Measurements from ENCODE around the gene TNK2.
"Not testable (repeated sequence)": the region's sequence is repeated elsewhere in the genome, so short reads cannot be mapped to it uniquely, and the experiment has no call there.

TNK2 gene

DNA sequence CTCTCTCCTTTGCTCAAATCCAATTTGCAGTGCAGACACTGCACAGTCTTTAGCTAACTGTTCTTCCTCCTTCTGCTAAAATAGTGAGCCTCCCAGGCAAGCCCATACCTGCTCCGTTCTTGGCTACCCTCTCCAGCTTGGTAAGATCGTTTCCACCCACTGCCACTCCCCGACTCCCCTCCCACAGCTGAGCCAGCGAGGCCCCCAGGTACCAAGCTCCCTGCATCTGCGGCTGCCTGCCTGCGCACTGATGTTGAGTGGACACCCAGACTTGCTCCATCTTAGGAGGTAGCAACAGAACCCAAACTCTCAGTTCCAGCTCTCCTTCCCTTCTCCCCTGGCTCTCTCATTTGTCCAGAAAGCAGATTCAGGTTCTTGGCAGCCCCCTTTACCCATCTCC, 7.9 kb upstream of the TNK2 start:
- no peak for FAIRE-seq

DNA sequence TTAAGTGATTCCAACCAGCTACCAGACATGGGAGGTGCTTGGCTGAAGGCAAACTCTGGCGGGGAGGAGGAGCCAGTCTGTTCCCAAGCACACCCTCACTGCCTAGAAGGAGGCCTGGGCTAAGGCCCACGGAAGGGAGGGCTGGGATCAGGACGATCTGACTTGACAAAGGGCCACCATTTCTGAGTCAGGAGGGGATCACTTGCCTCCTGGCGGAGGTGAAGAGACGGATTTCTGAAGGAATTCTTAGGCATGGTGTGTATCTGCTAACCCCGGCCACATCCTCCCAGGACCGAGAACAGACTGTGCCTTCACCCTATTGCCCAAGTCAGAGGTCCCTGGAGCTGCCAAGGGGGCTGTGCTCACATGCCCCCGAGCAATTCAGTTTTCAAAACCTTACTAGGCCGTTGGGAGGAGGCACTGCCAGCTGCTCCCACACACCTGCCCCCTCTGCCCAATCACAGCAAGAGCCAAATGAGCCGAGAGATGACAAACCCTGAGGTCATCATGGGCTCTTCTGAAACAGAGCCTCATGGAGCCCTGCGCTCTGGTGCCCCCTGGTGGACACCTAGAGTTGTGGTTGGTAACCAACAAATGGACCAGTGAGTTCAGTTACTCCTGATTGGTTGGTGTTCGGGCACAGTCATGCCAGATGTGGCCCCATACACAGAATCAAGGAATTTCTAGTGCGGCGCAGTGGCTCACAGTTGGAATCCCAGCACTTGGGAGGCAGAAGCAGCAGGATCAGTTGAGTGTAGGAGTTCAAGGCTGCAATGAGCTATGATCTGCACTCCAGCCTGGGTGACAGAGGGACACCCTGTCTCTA, 6.5 kb upstream of the TNK2 start:
- FAIRE-seq = peak; percentile 91

DNA sequence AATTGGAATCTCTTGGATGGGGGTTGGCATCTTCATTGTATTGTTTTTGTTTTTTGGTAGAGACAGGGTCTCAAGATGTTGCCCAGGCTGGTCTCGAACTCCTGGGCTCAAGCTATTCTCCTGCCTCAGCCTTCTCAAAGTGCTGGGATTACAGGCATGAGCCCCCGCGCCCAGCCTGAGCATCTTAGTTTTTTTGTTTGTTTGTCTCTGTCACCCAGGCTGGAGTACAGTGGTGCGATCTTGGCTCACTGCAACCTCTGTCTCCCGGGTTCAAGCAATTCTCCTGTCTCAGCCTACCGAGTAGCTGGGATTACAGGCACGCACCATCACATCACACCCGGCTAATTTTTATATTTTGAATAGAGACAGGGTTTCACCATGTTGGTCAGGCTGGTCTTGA, 5.8 kb upstream of the TNK2 start:
- not testable (repeated sequence) for FAIRE-seq

DNA sequence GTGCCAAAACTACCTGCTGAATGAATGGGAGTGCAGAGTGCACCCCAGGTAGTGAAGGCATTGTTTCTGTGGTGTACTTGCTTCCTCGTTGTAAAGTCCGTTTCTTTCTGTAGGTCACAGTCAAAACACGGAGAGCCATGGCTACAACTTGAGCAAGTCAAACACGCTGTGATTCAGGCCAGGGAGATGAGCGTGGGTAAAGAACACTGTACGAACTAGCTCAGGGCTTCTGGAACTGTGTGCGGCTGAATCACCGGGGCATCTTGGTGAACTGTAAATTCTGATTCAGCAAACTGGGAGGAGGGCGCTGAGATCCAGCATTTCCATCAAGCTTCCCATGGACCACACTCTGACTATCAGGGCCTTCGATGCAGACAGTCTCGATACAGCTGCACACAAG, 5.0 kb upstream of the TNK2 start:
- no peak for FAIRE-seq

DNA sequence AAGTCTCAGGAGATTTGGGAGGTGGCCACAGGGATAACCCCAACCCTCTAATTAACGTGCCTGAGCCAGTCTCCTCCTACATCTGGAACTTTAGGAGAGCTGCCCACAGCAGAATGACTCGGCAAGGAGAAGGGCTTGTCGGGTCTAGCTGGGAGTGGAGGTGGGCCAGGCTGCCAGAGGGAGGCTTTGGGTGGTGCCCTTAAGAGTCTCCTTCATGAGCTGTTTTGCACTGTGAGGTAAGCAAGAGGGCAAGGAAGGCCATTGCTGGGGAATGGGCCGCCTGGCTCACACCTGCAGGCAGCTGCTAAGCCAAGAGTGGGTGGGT, 3.6 kb upstream of the TNK2 start:
- no peak for FAIRE-seq

DNA sequence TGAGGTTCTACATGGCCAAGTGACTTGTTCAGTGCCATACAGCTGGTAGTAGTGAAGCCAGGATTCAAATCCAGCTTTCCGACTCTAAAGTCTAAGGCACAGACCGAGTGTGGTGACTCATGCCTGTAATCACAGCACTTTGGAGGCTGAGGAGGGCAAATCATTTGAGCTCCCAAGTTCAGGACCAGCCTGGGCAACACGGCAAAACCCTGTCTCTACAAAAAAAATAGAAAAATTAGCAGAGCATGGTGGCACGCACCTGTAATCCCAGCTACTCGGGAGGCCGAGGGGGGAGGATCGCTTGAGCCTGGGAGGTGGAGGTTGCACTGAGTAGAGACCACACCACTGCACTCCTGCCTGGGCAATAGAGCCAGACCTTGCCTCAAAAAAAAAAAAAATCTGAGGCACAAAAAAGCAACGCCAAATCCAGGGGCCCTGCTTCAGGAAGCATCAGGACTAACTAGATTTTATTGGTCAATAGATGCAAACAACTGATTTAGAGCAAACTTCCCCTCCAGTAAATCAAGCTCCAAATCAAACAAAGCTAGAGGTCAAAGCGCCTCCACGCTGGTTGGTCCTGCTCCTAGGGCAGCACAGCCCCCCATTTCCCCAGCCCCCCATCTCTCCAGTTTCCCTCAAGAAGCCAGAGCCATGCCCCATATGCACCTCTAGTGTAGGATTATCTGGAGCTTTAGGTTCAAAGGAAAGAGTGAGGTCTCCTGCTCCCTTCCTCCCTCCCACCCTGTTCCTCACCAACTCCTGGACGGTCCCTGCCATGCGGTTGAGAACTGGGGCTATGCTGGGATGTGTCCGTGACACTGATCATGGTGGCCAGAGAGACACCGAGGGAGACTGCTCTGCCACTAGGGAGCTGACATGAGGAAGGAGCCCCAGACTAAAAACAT, 2.9 kb upstream of the TNK2 start:
- no peak for FAIRE-seq

DNA sequence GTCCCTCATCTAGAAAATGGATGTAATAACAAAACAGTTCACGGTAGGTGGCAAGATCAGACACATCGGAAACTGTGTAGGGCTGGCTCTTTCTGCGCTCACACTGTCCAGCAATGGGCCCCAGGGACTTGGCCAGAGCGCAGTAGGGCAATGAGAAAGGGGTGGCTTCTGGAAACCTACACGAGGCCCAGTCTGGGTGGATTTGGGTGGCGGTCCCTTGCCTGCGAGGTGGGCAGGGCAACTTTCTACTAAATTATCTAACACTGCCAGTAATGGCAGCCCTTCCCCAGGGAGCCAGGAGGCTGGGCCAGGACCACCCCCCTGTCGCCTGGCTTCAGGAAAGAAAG, 2.1 kb upstream of the TNK2 start:
- no peak for FAIRE-seq

DNA sequence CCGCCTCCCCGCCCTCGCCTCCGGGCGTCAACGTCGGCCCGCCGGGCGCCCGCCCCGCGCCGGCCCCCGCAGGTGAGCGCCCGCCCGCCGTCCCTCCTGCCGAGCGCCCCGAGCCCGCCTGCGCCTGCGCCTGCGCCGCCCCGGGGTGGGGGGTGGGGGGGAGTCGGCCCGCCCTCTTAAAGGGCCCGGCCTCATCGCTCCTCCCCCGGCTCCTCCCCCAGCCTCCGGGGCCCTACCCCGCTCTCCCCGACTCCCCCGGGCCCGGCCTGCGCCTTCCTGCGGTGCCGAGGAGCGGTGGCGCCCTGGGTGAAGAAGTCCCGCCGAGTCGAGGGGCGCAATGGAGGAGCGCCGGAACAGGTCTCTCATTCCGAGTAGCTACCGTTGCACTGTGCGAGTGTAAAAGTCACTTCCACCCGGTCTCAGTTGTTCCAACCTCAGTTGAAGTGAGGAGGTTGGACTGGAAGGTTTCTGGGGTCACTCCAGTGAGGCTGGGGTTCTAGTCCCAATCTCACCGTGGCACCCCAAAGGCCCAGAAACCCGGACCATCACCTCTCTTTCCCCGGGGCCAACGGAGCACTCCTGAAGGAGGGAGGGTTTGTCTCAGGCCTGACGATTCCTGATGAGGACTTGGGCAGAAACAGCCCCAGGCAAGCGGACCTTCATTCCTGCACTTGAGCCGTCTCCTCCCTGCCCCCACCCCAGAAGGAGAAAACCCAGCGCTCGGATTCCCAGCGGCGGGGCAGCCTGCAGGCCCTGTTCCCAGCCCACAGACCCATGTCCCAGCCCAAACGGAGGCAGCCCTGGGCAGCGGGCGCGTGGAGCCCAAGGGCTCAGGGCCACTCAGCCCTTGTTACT, 1.5 kb upstream of the TNK2 start:
- FAIRE-seq = no peak

DNA sequence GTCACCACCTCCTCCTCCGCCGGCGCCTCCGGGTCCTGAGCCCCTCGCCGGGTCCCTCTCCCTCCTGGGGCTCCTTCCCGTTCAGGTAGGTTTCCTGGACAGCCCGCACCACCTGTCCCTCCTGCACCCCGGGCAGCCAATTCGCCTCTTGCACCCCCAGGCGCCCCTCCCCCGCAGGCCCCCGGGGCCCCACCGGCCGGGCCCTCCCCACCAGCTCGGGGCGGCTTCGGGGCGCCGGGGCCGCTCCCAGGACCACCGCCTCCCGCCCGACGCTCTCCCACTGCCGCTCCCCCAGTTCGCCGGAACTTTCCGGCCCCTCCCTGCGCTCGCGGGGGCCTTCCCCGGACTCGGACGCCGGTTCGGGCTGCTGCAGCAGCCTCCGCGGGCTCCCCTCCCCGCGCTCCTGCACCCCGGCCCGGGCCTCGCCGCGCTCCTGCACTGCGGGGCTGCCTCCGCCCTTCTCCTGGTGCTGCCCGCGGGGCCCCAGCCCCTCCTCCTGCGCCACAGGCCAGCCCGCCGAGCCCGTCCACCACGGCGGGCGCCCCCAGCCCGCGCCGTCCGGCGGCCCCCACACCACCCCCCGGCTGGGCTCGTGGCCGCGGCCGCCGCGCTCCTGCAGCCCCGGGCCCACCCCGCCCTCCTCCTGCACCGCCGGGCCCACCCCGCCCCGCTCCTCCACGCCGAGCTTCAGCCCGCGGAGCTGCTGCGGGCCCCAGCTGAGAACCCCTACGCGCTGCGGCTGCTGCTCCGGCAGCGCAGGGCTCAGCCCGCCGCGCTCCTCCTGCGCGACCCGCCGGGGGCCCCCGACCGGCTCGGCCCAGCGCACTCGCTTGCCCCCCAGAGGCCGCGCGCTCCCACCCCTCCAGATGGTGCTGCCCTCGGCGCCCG, 587 bp upstream of the TNK2 start:
- FAIRE-seq = no peak

DNA sequence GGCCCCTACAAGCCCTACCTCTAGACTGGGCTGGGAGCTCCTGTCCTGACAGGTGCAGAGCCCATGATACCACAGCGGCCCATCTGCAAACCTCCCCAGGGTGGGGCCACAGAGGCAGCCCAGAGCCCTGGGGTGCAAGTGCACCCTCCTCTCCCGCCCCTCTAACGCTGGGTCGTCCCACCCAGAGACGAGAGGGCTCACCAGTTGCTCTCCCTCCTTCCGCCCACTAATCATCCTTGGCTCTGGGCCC, 742 bp downstream of the TNK2 start:
- FAIRE-seq = no peak

DNA sequence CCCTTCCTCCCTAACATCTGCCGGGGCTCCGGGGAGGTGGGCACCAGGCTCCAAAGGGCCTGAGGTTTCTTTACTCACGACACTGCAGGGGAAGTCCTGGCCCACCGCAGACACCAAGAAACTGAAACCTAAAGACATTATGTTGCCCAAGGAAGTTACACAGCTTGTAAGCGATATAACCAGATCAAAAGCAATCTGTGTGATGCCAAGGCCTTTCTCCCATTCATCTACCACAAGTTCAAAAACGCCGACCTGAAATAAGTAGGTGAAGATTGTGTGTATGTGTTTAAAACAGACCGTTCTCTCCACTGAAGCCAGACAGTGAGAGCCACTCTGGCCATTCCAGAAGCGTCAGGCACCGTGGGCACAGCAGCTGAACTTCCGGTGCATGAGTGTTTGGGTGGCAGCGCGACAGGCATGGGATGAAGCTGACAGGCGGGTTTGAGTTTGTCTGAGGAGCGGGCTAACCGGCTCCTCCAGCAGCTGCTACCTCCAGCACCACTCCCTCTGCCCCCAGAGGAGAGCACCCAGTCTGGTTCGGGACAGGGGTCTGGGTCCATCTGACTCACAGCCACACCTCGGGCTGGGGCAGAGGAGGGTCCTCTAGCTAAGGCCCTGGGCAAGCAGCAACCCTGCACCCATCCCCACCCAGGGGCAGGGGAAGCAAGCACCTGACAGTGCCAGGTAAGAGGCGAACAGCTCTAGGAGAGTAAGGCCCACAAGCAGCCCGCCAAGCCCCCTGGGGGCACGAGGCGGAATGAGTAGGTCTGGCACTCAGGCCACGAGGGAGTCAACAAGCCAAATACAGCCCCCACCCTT, 1.3 kb downstream of the TNK2 start:
- no peak for FAIRE-seq

DNA sequence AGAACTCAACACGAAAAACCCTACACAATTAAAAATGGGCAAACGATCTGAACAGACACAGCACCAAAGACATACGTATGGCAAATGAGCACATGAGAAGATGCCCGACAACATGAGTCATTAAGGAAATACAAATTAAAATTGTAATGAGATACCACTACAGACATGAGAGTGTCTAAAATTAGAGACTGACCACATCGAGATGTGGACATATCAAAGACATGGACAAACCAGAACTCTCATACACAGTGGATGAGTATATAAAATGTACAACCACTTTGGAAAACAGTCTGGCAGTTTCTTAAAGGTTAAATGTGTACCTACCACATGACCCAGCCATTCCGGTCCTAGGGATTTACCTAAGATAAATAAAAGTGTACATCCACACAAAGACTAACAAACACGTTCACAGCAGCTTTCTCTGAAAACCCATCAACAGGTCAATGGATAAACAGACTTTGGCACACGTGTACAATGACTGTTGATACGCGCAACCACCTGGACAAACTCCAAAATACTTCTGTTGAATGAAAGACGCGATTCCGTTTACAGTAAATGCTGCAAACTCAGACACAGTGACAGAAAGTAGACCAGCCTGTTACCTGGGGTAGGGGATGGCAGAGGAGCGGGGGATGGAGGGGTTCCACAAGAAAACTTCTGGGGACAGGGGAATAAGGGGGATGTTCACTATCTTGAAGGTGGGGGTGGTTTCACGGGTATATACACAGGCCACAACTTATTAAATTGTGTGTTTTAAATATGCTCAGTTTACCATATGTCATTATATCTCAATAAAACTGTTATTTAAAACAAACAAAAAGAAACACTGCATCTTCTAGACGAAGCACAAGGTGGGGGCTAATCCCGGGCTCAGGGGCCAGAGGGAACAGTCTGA, 2.1 kb downstream of the TNK2 start:
- no peak for FAIRE-seq

DNA sequence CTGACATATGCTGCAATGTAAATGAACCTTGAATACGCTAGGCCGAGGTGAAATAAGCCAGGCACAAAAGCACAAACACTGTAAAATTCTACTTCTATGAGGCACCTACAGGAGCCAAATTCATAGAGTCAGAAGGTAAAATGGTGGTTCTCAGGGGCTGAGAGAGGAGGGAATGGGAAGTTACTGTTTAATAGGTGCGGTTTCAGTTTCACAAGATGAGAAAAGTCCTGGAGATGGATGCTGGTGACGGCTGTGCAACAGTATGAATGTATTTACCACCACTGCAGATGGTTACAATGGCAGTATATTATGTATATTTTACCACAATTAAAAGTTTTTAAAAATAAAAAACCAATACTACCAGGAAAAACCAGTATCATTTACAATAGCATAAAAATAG, 4.0 kb downstream of the TNK2 start:
- no peak for FAIRE-seq

DNA sequence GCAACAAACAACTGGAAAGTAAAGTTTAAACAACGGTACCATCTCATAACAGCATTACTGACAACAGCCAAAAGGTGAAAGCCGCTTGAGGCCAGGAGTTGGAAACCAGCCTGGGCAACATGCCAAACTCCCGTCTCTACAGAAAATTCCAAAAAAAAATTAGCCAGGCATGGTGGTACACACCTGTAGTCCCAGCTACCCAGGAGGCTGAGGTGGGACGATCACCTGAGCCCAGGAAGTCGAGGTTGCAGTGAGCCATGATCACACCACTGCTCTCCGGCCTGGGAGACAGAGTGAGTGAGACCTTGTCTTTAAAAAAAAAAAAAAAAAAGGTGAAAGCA, 4.4 kb downstream of the TNK2 start:
- no peak for FAIRE-seq

DNA sequence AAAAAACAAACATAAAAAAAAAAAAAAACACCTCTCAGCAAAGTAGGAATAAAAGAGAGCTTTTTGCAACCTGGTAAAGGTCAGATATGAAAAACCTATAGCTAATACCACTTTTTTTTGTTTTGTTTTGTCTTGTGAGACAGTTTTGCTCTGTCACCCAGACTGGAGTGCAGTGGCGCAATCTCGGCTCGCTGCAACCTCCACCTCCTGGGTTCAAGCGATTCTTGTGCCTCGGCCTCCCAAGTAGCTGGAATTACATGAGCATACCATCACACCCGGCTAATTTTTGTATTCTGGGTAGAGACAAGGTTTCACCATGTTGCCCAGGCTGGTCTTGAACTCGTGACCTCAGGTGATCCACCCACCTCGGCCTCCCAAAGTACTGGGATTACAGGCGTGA, 5.7 kb downstream of the TNK2 start:
- FAIRE-seq = not testable (repeated sequence)

DNA sequence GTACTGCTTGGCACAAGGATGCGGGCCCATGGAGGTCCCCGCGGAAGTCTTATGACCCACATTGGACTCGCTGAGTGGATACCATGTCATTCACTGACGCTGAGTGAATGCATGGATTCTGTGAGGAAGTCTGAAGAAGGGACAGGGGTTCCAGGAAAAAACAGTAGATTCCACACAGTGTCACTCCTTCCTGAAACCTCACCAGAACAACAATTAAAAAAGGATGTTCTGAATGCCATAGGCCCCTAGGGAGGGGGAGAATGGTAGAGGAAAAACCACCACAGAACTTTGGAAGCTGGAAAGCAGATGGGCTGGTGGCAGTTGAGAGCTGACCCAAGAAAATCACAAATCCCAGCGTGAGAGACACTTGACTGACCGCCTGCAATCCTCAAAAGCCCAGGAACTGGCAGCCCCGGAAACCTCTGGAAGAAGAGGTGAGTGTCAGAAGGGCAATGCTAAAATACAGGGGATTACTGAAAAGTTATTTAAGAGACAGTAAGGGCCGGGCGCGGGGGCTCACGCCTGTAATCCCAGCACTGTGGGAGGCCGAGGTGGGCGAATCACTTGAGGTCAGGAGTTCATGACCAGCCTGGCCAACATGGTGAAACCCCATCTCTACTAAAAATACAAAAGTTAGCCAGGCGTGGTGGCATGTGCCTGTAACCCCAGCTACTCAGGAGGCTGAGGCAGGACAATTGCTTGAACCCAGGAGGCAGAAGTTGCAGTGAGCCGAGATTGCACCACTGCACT, 6.3 kb downstream of the TNK2 start:
- FAIRE-seq = not testable (repeated sequence)

DNA sequence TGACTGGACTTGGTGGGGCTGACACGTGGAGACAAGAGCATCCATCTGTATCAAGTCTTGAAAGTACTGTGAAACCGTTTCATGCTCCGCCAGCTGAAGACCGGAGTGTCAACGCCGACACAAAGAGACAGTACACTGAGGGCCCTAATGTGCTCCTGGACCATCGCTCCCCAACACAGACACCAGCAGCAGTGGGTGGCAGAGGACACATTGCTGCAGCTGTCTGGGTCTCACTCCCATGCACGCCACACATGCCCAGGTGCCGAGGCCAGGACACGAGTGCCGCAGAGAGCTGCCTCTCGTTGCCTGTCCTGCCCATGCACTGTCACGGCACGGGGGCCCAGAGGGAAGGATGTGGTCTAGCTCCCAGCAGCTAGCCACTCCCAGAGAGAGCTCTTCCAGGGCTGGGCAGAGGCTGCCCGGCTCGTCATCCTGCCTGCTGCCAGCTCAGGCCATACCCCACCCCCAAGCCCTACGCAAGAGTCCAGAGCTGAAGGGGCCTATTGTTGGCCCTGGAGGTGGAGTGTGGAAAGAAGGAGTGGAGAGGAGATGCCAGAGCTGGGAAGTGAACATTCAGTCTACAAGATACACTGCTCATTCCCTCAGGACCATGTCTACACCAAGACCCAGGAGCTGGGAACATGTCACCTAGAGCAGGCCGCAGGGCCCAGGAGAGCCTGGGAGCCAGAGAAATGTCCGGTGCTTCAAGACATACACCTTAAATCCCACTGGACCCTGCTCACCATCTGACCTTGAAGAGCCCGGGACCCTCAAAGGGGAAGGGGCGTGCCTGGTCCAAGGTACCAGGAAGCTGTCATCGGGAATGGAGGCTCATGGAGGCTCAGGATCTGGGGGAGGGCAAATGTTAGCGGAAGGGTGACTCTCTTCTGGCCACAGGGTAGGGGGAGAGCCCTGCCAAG, 7.7 kb downstream of the TNK2 start:
- no peak for FAIRE-seq

DNA sequence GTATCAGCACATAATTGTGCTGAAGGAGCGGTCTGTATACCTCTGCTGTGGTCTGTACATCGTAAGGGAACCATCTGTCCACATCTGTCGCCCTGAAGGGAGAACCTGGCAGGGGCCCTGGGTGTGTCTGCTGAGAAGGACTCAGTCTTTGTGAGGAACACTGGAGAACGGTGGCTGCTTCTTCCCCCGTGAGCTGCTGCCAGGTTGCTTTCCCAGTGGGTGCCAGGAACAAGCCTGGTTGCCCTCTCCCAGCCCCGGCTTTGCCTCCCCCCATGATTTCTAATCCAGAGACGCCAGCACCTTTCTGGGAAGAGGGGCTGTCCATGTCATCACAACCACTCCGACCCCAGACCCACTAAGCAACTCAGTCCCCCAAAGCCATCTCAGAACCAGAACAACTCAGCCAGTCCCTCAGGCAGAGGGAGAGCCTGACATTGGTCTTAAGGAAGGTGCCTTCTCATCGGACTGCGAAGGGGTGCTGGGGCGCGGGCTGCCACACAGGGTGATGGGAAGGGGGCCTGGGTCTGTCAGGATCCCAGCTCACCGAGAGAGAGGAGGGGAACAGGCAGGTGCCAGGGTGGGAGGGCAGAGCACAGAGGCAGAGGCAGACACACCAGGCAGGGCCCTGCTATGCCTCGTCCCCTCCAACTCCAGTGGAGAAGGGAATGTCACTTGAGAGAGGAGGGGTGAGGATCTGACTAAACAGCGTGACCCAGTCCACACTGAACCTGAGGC, 8.5 kb downstream of the TNK2 start:
- no peak for FAIRE-seq

Measured in islet of Langerhans (tissue), 1 donor.